Testis (tissue), 3 donors: ENCODE measurements around the gene F12. TPM values are rescaled to one million over a fixed set of nuclear protein-coding genes. Genes with fewer than 3 reads are reported as not detected.
"Not testable (repeated sequence)": the region's sequence is repeated elsewhere in the genome, so short reads cannot be mapped to it uniquely, and the experiment has no call there.

Experiments
- DNase-seq: peaks from one replicate; pipeline ENCODE4 v3.0.0-alpha.2; 2019
- H3K27ac ChIP-seq, 2 donors: fragments of 200-600 bp; sonication (generic); one replicate each; pipeline ENCODE4 v1.5.1; 2019
- H3K27me3 ChIP-seq: fragments of 200-600 bp; sonication (generic); one replicate; pipeline ENCODE4 v1.5.1; 2019
- H3K36me3 ChIP-seq: fragments of 200-600 bp; sonication (generic); one replicate; pipeline ENCODE4 v1.5.1; 2017; ENCODE audit warnings: low read depth; ENCODE audit errors: missing control alignments
- H3K4me1 ChIP-seq: fragments of 200-600 bp; sonication (generic); one replicate; pipeline ENCODE4 v1.5.1; 2019
- H3K4me3 ChIP-seq, 2 donors: fragments of 200-600 bp; sonication (generic); one replicate each; pipeline ENCODE4 v1.5.1; 2017 to 2019
- H3K9me3 ChIP-seq: fragments of 200-600 bp; sonication (generic); one replicate; pipeline ENCODE4 v1.5.1; 2017
- POLR2A ChIP-seq: fragments of 450-650 bp; IDR thresholded peaks from one replicate; pipeline ENCODE4 v1.6.1; 2017; ENCODE audit warnings: antibody characterized with exemption, mild to moderate bottlenecking, moderate library complexity
- WGBS, 2 donors: methylation state at CpG; one replicate each; pipeline ENCODE4 v1.1.5; 2018; 5-methylcytosine and 5-hydroxymethylcytosine counted together
- intact Hi-C: fragments of 100-400 bp; cut with DNase I; formaldehyde crosslinking; loops from one replicate; pipeline ENCODE4 v1.15.1; 2023; ENCODE audit warnings: low total_unique reads
- polyA plus RNA-seq: library from polyadenylated mRNA; stranded (reverse); fragments of 350-450 nt; fragmentation: Illumina TruSeq; extraction: RNeasy Lipid Tissue Mini Kit (QIAGEN cat#74804); gene quantifications from one replicate; pipeline ENCODE4 v1.2.3, GENCODE V29; 2014; ENCODE audit warnings: low read depth, low replicate concordance; ENCODE audit not compliant: insufficient read depth
- total RNA-seq, 2 donors: library from RNA; depleted of rRNA; stranded (reverse); fragments of >200 nt; gene quantifications; one replicate each; pipeline ENCODE4 v1.2.3, GENCODE V29; 2016
- TF ChIP-seq, protein P1 (sequence below), 3 experiments: fragments of 450-650 bp in 2 of 3; fragments of 200-600 bp in 1 of 3; sonication (generic) in 1 of 3; IDR thresholded peaks; one replicate each; pipeline ENCODE4 v1.5.1; 2016 to 2019; ENCODE audit warnings: antibody characterized with exemption in 3 of 3, mild to moderate bottlenecking in 2 of 3, moderate library complexity in 1 of 3

Gene F12
- total and polyA plus RNA-seq, 3 donors from 2014 or later: 4.9 to 5.8 (median 5.3) TPM

GRCh38 chr5:177425196-177425800, 15.9 kb upstream of the F12 start:
- intact Hi-C loops: no loop called here
- H3K27ac ChIP-seq: peak overlapping the region; percentile 85 to 92
- H3K9me3 ChIP-seq: no peaks in the 10 kb centered on the region
- 32 to 34% methylated on average over 13 of the region's 13 CpGs for WGBS, 2 donors
- H3K4me3 ChIP-seq: peak overlapping the region; percentile 49 to 67
- no peaks in the 10 kb centered on the region for H3K27me3 ChIP-seq
- DNase-seq: no peak
- no peaks in the 10 kb centered on the region for H3K36me3 ChIP-seq
- no peak for TF ChIP-seq POLR2A
- TF ChIP-seq, protein P1, sequence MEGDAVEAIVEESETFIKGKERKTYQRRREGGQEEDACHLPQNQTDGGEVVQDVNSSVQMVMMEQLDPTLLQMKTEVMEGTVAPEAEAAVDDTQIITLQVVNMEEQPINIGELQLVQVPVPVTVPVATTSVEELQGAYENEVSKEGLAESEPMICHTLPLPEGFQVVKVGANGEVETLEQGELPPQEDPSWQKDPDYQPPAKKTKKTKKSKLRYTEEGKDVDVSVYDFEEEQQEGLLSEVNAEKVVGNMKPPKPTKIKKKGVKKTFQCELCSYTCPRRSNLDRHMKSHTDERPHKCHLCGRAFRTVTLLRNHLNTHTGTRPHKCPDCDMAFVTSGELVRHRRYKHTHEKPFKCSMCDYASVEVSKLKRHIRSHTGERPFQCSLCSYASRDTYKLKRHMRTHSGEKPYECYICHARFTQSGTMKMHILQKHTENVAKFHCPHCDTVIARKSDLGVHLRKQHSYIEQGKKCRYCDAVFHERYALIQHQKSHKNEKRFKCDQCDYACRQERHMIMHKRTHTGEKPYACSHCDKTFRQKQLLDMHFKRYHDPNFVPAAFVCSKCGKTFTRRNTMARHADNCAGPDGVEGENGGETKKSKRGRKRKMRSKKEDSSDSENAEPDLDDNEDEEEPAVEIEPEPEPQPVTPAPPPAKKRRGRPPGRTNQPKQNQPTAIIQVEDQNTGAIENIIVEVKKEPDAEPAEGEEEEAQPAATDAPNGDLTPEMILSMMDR (IDR thresholded peaks at IDR 0.05): no peak
- H3K4me1 ChIP-seq: peaks cover 12% of the 10 kb centered on the region

DNA sequence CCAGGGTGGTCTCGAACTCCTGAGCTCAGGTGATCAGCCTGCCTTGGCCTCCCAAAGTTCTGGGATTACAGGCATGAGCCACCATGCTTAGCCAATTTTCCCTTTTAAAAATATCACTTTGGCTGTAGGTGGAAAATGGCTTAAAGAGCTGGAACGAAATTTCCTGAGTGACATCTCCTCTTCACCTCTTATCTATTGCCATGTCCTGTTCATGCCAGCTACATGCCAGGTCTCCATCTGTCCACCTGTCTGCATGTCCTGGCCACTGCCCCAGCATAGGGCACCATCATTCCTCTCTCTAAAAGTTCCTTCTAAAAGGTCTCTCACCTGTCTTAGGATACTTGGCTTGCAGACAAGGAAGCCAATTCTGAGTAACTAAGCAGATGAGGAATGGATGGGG, 14.3 kb upstream of the F12 start:
- 95% methylated on average over 2 of the region's 2 CpGs for WGBS, 2 donors
- H3K4me3 ChIP-seq: no peak overlapping the region
- no peak for TF ChIP-seq POLR2A
- TF ChIP-seq, protein P1 (IDR thresholded peaks at IDR 0.05): no peak
- no peaks in the 10 kb centered on the region for H3K36me3 ChIP-seq
- DNase-seq: no peak
- H3K9me3 ChIP-seq: no peaks in the 10 kb centered on the region
- no peak overlapping the region for H3K27ac ChIP-seq
- H3K27me3 ChIP-seq: no peaks in the 10 kb centered on the region
- intact Hi-C loops: no loop called here
- peaks cover 12% of the 10 kb centered on the region for H3K4me1 ChIP-seq

DNA sequence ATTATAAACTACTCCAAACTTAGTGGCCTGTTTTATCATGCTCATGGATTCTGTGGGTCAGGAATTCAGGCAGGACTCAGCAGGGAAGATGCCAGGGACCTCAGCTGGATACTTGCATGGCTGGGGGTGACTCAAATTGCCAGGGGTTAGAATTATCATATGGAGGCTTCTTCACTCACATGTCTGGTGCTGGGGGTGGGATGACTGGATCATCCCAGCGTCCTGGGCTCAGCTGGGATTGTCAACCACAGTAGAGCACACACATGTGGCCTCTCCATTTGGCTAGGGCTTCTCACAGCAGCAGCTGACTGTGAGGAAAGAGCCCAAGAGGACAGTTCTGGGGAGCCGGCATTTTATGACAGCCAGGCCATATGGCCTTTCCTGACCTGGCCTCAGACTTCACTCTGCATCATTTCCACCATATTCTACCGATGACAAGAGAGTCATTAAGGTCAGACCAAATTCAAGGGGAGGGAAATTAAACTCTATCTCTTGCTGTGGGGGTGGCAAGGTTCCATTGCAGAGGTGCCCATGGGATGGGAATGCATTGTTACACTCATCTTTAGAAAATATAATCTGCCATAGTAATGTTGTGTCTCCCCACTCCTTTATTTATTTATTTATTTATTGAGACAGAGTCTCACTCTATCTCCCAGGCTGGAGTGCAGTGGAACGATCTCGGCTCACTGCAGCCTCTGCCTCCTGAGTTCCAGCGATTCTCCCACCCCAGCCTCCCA, 11.9 kb upstream of the F12 start:
- Histone ChIP-seq H3K27me3 (no peaks in the 10 kb centered on the region), H3K4me1 (peaks cover 3% of the 10 kb centered on the region), H3K36me3 (no peaks in the 10 kb centered on the region), H3K4me3 (no peak overlapping the region), H3K9me3 (no peaks in the 10 kb centered on the region), H3K27ac (no peak overlapping the region)
- DNase-seq: no peak
- TF ChIP-seq, protein P1 (IDR thresholded peaks at IDR 0.05): no peak
- no peak for TF ChIP-seq POLR2A
- 72 to 88% methylated on average over 6 of the region's 6 CpGs for WGBS, 2 donors
- intact Hi-C loops: no loop called here

- H3K4me1 ChIP-seq, intact Hi-C loops, H3K27ac ChIP-seq, H3K27me3 ChIP-seq, H3K9me3 ChIP-seq, DNase-seq, H3K36me3 ChIP-seq, H3K4me3 ChIP-seq: not testable (repeated sequence)
- 80 to 86% methylated on average over 7 of the region's 7 CpGs for WGBS, 2 donors
These were observed 11.1 kb upstream of the F12 start for GRCh38 chr5:177420472-177420871.

GRCh38 chr5:177419046-177419445, 9.7 kb upstream of the F12 start:
- no peak overlapping the region for H3K27ac ChIP-seq
- no peaks in the 10 kb centered on the region for H3K36me3 ChIP-seq
- TF ChIP-seq POLR2A: no peak
- TF ChIP-seq, protein P1 (IDR thresholded peaks at IDR 0.05): no peak
- H3K27me3 ChIP-seq: no peaks in the 10 kb centered on the region
- no peak for DNase-seq
- no peak overlapping the region for H3K4me3 ChIP-seq
- peaks cover 3% of the 10 kb centered on the region for H3K4me1 ChIP-seq
- H3K9me3 ChIP-seq: no peaks in the 10 kb centered on the region
- intact Hi-C loops: no loop called here
- WGBS, 2 donors: 81 to 86% methylated on average over 3 of the region's 3 CpGs

- H3K36me3 ChIP-seq, H3K27me3 ChIP-seq, intact Hi-C loops, H3K4me1 ChIP-seq, H3K9me3 ChIP-seq, H3K4me3 ChIP-seq, DNase-seq, H3K27ac ChIP-seq: not testable (repeated sequence)
- WGBS, 2 donors: 90 to 98% methylated on average over 5 to 6 of the region's 6 CpGs
These were observed 7.7 kb upstream of the F12 start for GRCh38 chr5:177417081-177417480.
